HFF-Myc (cell line): Measurements from ENCODE around the gene PLXNA4.

Experiments used
- DNase-seq: peaks from one replicate; pipeline ENCODE4 v3.0.0-alpha.2; 2011; ENCODE audit warnings: low read depth; ENCODE audit errors: extremely low read depth
- H3K4me3 ChIP-seq: replicated peaks from 2 replicates; pipeline ENCODE4 v1.5.1; 2011; ENCODE audit warnings: low read depth, mild to moderate bottlenecking, control low read depth, low read length
- TF ChIP-seq, protein P1 (sequence below): IDR thresholded peaks from 2 replicates; pipeline ENCODE4 v1.5.1; 2012; ENCODE audit warnings: mild to moderate bottlenecking, low read depth, low read length, control low read depth; ENCODE audit errors: missing control alignments

The PLXNA4 gene

DNA sequence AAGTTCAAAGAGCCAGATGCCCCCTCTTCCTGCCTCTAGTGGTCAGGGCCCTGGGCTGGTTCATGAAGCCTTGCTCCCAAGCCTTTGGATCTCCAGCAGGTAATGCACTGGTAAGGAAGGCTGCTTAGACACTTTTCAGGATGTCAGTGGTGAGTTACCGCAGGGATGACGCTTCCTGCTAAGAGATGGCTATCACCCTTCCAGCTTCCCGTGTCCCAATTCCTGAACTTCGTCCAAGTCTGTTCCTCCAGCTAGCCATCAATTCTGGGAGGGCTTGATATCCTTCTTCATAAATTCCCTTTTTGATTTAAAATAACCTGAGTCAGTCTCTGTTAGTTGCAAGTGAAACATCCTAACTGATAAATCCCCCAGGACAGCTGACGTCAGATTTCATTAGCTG is 221.2 kb downstream of the PLXNA4 start:
- no peak overlapping the region for H3K4me3 ChIP-seq
- DNase-seq, result no peak
- TF ChIP-seq, protein P1, sequence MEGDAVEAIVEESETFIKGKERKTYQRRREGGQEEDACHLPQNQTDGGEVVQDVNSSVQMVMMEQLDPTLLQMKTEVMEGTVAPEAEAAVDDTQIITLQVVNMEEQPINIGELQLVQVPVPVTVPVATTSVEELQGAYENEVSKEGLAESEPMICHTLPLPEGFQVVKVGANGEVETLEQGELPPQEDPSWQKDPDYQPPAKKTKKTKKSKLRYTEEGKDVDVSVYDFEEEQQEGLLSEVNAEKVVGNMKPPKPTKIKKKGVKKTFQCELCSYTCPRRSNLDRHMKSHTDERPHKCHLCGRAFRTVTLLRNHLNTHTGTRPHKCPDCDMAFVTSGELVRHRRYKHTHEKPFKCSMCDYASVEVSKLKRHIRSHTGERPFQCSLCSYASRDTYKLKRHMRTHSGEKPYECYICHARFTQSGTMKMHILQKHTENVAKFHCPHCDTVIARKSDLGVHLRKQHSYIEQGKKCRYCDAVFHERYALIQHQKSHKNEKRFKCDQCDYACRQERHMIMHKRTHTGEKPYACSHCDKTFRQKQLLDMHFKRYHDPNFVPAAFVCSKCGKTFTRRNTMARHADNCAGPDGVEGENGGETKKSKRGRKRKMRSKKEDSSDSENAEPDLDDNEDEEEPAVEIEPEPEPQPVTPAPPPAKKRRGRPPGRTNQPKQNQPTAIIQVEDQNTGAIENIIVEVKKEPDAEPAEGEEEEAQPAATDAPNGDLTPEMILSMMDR, result no peak

DNA sequence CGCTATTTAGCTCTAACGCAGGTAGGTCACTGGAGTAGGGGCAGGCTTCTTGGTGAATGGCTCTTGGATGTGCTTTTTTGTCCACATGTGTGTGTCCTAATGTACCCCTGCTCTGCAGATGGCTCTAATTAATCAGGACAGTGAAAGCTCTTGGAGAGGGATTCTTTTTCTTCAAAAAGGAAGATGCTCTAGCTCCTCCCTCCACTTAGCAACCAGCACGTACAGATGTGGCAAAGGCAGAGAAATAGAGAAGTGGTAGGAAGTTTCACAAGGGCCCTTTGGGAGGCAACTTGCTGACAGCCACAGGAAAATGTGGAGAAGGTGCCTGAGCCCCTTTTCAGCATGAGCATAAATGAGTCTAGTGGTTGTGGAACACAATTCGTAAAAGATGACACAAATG is 221.7 kb downstream of the PLXNA4 start:
- TF ChIP-seq, protein P1, result no peak
- no peak for DNase-seq
- no peak overlapping the region for H3K4me3 ChIP-seq

DNA sequence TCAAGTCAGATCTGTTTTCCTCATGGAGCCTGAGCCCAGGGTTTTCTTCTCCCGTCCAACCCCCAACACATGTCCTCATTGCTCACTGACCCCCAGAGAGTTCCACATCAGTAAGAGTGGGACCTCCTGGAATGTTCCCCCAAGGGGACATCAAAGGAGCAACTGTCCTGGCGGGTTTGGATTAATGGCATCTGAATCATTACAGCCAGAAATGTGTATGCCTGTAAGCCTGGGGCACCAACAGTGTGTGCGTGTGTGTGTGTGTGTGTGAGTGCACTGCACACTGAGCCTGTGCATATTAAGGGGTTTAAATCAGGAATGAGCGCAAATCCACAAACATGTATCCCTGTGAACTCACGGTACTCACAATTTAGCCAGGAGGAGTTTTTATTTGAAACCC is 222.3 kb downstream of the PLXNA4 start:
- TF ChIP-seq, protein P1, result no peak
- DNase-seq, result no peak
- H3K4me3 ChIP-seq, result no peak overlapping the region

DNA sequence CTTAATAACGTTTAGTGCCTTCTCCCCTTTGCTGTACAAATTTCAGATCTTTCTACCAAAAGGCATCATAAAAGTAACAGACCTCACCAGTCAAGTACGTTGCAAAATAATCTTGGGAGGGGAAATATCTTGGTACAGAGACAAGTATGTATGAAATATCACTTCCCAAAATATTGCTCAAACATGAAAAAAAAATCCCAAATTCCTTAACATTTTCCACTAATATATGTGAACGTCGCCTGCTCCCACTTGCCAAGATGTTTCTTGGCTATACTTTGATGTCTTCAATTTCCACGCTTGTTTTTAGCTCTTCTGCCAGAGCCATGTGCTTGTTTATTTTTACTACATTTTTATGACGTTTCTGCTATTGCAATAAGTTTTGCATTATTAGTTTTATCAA is 223.5 kb downstream of the PLXNA4 start:
- H3K4me3 ChIP-seq, result no peak overlapping the region
- TF ChIP-seq, protein P1, result no peak
- no peak for DNase-seq

DNA sequence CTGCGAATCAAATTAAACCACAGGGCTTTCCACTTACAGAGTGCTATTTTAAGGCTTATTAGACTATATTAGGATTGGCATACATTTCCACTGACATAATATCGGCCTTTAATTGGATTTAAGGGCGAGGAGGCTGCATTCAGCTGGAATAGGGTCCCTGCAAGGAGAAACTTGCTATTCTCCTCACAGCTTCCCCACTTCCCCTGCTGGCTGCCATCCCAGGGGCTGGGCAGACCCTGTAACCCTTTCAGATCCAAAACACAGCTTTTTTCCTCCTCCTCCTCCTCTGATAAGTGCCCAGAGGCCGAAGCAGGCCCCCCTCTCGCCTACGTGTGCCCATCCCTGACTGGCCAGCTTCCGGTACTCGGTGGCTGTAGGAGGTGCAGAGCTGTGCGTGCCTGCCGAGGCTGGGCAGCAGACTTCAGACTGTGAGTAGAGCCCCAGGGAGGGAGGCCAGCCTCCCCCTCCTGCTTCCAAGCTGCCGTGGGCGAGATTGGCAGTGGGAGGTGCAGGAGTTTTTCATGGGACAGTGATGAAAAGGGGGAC is 224.2 kb downstream of the PLXNA4 start:
- DNase-seq, result no peak
- TF ChIP-seq, protein P1, result no peak
- H3K4me3 ChIP-seq, result no peak overlapping the region

DNA sequence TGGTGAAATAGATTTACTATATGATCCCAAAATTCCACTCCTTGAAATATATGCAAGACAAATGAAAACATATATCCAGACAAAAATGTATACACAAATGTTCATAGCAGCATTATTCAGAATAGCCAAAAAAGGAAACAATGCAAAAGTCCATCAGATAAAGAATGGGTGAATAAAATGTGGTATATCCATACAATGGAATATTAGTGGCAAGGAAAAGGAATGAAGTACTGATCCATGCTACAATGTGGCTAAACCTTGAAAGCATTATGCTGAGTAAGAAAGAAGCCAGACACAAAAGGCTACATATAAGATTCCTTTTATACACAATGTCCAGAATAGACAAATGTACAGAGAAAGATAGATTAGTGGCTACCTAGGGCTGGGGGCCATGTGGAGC is 225.5 kb downstream of the PLXNA4 start:
- TF ChIP-seq, protein P1, result no peak
- no peak overlapping the region for H3K4me3 ChIP-seq
- no peak for DNase-seq

DNA sequence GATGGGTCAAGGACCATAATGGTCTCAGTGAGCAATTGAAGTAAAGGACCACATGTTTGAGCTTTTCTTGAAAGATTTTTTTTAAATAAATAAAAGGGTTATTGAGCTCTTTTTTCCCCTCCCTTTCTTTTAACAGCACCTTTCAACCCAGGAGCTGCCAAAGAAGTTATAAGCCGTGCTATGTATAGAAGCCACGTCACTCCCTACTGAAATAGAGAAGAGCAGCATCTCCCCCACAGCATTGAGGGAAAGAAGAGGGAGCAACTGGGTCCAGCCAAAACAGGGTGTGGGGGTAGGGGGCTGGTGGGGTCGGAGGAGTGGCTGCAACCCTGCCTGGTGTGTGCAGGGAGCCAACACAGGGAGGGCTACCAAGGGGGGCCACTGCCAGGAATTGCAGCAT is 227.2 kb downstream of the PLXNA4 start:
- no peak overlapping the region for H3K4me3 ChIP-seq
- TF ChIP-seq, protein P1, result no peak
- DNase-seq, result no peak
